Measurements from ENCODE around the gene TNFRSF13B.
"Not testable (repeated sequence)": the region's sequence is repeated elsewhere in the genome, so short reads cannot be mapped to it uniquely, and the experiment has no call there.

TNFRSF13B gene

GRCh38 chr17:17018612-17019429 lies 46.9 kb upstream of the TNFRSF13B start:
- H3K27me3 ChIP-seq (ENCODE audit: insufficient read depth, low read depth, severe bottlenecking): no peaks in the 10 kb centered on the region
- TF ChIP-seq CTCF (IDR thresholded peaks at IDR 0.05; ENCODE audit: low read depth, low read length): no peak
- no peak for DNase-seq
- no peaks in the 10 kb centered on the region for H3K9me3 ChIP-seq (ENCODE audit: severe bottlenecking)
- H3K4me3 ChIP-seq (ENCODE audit: low read depth, low read length): no peak overlapping the region
- no peaks in the 10 kb centered on the region for H3K36me3 ChIP-seq
- H3K27ac ChIP-seq: no peak overlapping the region

DNA sequence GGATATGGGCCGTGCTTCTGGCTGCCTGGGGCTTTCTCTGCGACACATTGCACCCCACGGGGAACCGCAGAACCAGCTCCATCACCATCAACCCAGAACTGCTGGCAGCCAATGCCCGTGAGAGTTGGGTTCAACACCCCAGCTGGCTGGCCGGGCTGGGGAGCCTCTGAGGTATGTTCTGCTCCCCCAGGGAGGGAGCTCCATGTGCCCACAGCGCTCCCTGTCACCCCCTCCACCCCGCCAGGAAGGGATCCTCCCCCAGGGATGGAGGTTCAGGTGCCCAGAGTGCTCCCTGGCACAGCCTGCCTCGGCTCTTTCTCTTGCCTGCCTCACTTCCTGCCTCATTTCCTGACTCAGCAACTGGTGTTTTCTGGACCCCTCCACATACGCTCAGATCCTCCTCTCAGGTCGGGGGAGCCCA lies 46.1 kb upstream of the TNFRSF13B start:
- DNase-seq: no peak
- Histone ChIP-seq H3K27me3 (ENCODE audit: insufficient read depth, low read depth, severe bottlenecking) (no peaks in the 10 kb centered on the region), H3K27ac (no peak overlapping the region), H3K4me3 (ENCODE audit: low read depth, low read length) (no peak overlapping the region), H3K36me3 (no peaks in the 10 kb centered on the region), H3K9me3 (ENCODE audit: severe bottlenecking) (no peaks in the 10 kb centered on the region)
- no peak for TF ChIP-seq CTCF (IDR thresholded peaks at IDR 0.05; ENCODE audit: low read depth, low read length)

GRCh38 chr17:17017343-17018014 lies 45.6 kb upstream of the TNFRSF13B start:
- H3K4me3 ChIP-seq (ENCODE audit: low read depth, low read length): no peak overlapping the region
- no peaks in the 10 kb centered on the region for H3K27me3 ChIP-seq (ENCODE audit: insufficient read depth, low read depth, severe bottlenecking)
- no peaks in the 10 kb centered on the region for H3K9me3 ChIP-seq (ENCODE audit: severe bottlenecking)
- H3K27ac ChIP-seq: no peak overlapping the region
- no peak for TF ChIP-seq CTCF (IDR thresholded peaks at IDR 0.05; ENCODE audit: low read depth, low read length)
- no peaks in the 10 kb centered on the region for H3K36me3 ChIP-seq
- DNase-seq: no peak

- H3K4me3 ChIP-seq (ENCODE audit: low read depth, low read length); H3K27me3 ChIP-seq (ENCODE audit: insufficient read depth, low read depth, severe bottlenecking); H3K9me3 ChIP-seq (ENCODE audit: severe bottlenecking); H3K27ac ChIP-seq; H3K36me3 ChIP-seq; DNase-seq: not testable (repeated sequence)
These were observed 44.6 kb upstream of the TNFRSF13B start for GRCh38 chr17:17016199-17017197.

- H3K27ac ChIP-seq: no peak overlapping the region
These were observed 43.3 kb upstream of the TNFRSF13B start for GRCh38 chr17:17015230-17015629.

GRCh38 chr17:17014748-17015124 lies 42.8 kb upstream of the TNFRSF13B start:
- H3K27ac ChIP-seq; DNase-seq; H3K4me3 ChIP-seq (ENCODE audit: low read depth, low read length); H3K9me3 ChIP-seq (ENCODE audit: severe bottlenecking); H3K36me3 ChIP-seq; H3K27me3 ChIP-seq (ENCODE audit: insufficient read depth, low read depth, severe bottlenecking): not testable (repeated sequence)

More at GRCh38 chr17:17015230-17015629, 43.3 kb upstream of the TNFRSF13B start:
- no peak for TF ChIP-seq CTCF (IDR thresholded peaks at IDR 0.05; ENCODE audit: low read depth, low read length)
- Histone ChIP-seq H3K4me3 (ENCODE audit: low read depth, low read length) (no peak overlapping the region), H3K36me3 (no peaks in the 10 kb centered on the region), H3K9me3 (ENCODE audit: severe bottlenecking) (no peaks in the 10 kb centered on the region), H3K27me3 (ENCODE audit: insufficient read depth, low read depth, severe bottlenecking) (no peaks in the 10 kb centered on the region)
- DNase-seq: no peak

- not testable (repeated sequence) for H3K9me3 ChIP-seq (ENCODE audit: severe bottlenecking); H3K4me3 ChIP-seq (ENCODE audit: low read depth, low read length); H3K36me3 ChIP-seq; H3K27me3 ChIP-seq (ENCODE audit: insufficient read depth, low read depth, severe bottlenecking); DNase-seq; H3K27ac ChIP-seq
These were observed 42.2 kb upstream of the TNFRSF13B start for GRCh38 chr17:17013828-17014747.

DNA sequence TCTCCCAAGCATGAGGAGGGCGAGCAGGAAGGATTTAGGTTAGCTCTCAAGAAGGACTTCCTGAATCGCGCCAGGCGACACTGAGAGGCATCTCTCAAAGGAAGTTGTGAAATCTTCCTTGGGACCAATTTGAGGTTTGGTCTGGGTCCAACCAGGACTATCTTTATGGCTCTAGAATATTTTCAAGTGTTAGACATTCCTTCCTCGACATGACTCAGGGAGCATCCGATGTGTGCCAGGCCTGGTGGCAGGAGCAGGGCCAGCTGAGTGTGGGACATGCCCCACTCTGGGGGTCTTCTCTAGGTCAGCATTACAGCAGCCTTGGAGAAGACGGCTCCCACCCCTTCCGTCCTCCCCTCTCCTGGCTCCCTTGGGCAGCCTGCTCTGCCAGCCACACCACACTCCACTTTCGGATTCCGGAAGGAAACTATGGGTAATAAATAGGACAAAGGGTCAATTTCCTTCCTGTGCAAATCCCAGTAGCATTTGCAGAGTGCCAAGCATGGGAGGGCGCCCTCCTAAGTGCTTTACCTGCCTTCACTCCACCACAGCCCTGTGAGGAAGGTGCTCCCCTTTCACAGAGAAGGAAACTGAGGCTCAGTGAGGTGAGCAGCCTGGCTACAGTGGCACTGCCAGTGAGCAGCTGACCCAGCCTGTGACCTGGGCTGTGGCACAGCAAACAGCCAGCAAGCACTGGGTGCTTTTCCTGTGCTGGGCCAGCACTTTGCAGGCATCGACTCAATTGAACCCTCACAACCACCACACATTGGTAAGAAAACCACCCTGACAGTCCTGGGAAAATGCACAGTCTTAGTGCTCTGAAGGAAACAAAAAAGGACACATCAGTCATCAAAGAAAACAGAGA lies 39.4 kb upstream of the TNFRSF13B start:
- not testable (repeated sequence) for H3K4me3 ChIP-seq (ENCODE audit: low read depth, low read length); H3K36me3 ChIP-seq; H3K27me3 ChIP-seq (ENCODE audit: insufficient read depth, low read depth, severe bottlenecking); H3K9me3 ChIP-seq (ENCODE audit: severe bottlenecking); H3K27ac ChIP-seq; DNase-seq

Data from WERI-Rb-1 (cell line).